Measurements from ENCODE around the gene FANCE. TPM values are rescaled to one million over a fixed set of nuclear protein-coding genes. Genes with fewer than 3 reads are reported as not detected.

FANCE gene
- total RNA-seq, 6 donors from 2014 or later, result 6.1 to 13.3 (median 9.3) TPM

GRCh38 chr6:35474131-35474941, 22.2 kb downstream of the FANCE start:
- H3K36me3 ChIP-seq, result peaks cover 3 to 80% (median 42%) of the 10 kb centered on the region in 4 donors
- no peaks in the 10 kb centered on the region for H3K27me3 ChIP-seq
- H3K4me1 ChIP-seq, result peaks cover 12 to 28% (median 14%) of the 10 kb centered on the region in 4 donors
- H3K27ac ChIP-seq, result no peak overlapping the region
- H3K4me3 ChIP-seq, result no peak overlapping the region
- WGBS, 2 donors, result 93% methylated on average over 9 of the region's 14 CpGs; no CpG with 5 or more reads in 1 of the 2 donors
- ATAC-seq (ENCODE audit: low FRiP score in 2 of 2), result no peak
- H3K9me3 ChIP-seq, result no peaks in the 10 kb centered on the region
- no peak for DNase-seq
- TF ChIP-seq POLR2AphosphoS5 (IDR thresholded peaks at IDR 0.05) (no peak), EP300 (IDR thresholded peaks at IDR 0.05) (no peak), POLR2A (IDR thresholded peaks at IDR 0.05) (no peak)
- TF ChIP-seq, protein P1, sequence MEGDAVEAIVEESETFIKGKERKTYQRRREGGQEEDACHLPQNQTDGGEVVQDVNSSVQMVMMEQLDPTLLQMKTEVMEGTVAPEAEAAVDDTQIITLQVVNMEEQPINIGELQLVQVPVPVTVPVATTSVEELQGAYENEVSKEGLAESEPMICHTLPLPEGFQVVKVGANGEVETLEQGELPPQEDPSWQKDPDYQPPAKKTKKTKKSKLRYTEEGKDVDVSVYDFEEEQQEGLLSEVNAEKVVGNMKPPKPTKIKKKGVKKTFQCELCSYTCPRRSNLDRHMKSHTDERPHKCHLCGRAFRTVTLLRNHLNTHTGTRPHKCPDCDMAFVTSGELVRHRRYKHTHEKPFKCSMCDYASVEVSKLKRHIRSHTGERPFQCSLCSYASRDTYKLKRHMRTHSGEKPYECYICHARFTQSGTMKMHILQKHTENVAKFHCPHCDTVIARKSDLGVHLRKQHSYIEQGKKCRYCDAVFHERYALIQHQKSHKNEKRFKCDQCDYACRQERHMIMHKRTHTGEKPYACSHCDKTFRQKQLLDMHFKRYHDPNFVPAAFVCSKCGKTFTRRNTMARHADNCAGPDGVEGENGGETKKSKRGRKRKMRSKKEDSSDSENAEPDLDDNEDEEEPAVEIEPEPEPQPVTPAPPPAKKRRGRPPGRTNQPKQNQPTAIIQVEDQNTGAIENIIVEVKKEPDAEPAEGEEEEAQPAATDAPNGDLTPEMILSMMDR (IDR thresholded peaks at IDR 0.05), result no peak

DNA sequence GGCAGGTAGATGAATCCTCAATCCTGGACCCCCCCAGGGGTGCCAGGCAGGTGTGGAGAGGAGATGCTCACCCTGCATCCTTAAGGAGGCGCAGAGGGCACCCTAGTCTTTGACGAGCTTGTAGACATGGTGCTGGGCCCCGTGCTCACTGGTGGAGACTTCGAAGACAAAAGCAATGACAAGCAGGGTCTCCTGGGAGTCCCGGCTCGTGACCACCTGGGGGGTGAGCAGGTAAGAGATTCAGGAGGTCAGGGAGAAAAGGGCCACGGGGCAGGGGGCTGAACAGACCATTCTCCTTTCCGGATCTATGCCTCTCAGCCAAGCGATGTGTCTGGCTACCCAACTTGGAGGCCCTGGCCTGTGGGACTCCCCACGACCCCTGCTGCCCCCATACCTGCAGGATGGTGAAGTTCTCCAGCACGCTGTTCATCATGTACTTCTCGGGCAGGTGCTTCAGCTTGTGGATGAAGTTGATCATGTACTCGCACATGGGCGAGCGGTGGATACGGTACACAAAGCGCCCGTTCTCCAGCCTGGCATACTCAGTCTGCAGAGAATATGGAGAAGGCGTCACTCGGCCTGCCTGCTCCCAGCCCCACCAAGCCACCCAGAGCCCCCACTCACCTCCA, 22.9 kb downstream of the FANCE start:
- DNase-seq, result no peak
- no peak overlapping the region for H3K4me3 ChIP-seq
- peaks cover 3 to 84% (median 42%) of the 10 kb centered on the region in 4 donors for H3K36me3 ChIP-seq
- peak in 1 of 2 donors; percentile 11 for ATAC-seq (ENCODE audit: low FRiP score in 2 of 2)
- H3K27ac ChIP-seq, result no peak overlapping the region
- TF ChIP-seq, protein P1 (IDR thresholded peaks at IDR 0.05), result no peak
- TF ChIP-seq POLR2AphosphoS5 (IDR thresholded peaks at IDR 0.05) (no peak), POLR2A (IDR thresholded peaks at IDR 0.05) (no peak), EP300 (IDR thresholded peaks at IDR 0.05) (no peak)
- H3K4me1 ChIP-seq, result peaks cover 5 to 21% (median 10%) of the 10 kb centered on the region in 4 donors
- 93% methylated on average over 4 to 20 of the region's 20 CpGs for WGBS, 2 donors
- no peaks in the 10 kb centered on the region for H3K9me3 ChIP-seq
- H3K27me3 ChIP-seq, result no peaks in the 10 kb centered on the region

DNA sequence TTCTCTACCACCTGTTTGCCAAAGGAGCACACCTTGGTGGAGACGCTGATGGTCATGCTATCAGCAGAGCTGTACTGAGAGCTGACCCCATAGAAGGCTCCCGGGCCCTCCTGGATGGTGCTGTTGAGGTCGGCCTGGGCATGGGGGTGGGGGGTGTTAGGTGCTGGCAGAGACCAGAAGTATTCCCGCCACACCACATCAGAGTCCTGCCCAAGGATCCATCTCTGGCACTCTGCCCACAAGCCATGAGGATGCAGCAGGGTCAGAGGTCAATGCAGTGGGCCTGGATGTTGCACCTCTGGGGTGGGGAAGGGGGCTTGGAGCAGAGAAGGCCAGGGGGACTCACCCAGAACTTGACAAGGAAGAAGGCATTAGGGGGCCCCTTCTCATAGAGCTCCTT, 23.4 kb downstream of the FANCE start:
- H3K27ac ChIP-seq, result no peak overlapping the region
- ATAC-seq (ENCODE audit: low FRiP score in 2 of 2), result no peak
- no peak for DNase-seq
- H3K9me3 ChIP-seq, result no peaks in the 10 kb centered on the region
- H3K4me1 ChIP-seq, result peaks cover under 1 to 16% (median 6%) of the 10 kb centered on the region in 4 donors
- H3K4me3 ChIP-seq, result no peak overlapping the region
- no peaks in the 10 kb centered on the region for H3K27me3 ChIP-seq
- TF ChIP-seq POLR2AphosphoS5 (IDR thresholded peaks at IDR 0.05) (no peak), EP300 (IDR thresholded peaks at IDR 0.05) (no peak), POLR2A (IDR thresholded peaks at IDR 0.05) (no peak)
- TF ChIP-seq, protein P1 (IDR thresholded peaks at IDR 0.05), result no peak
- WGBS, 2 donors, result 83% methylated on average over 3 of the region's 4 CpGs; no CpG with 5 or more reads in 1 of the 2 donors
- H3K36me3 ChIP-seq, result peaks cover 3 to 83% (median 37%) of the 10 kb centered on the region in 4 donors

- peaks cover 0 to 11% (median 4%) of the 10 kb centered on the region in 4 donors for H3K4me1 ChIP-seq
- peaks cover 3 to 79% (median 32%) of the 10 kb centered on the region in 4 donors for H3K36me3 ChIP-seq
- H3K4me3 ChIP-seq, result no peak overlapping the region
- no peak overlapping the region for H3K27ac ChIP-seq
- ATAC-seq (ENCODE audit: low FRiP score in 2 of 2), result no peak
- H3K9me3 ChIP-seq, result no peaks in the 10 kb centered on the region
- no peaks in the 10 kb centered on the region for H3K27me3 ChIP-seq
- WGBS, 2 donors, result 77 to 89% methylated on average over 8 to 14 of the region's 14 CpGs
- no peak for TF ChIP-seq EP300 (IDR thresholded peaks at IDR 0.05)
- TF ChIP-seq, protein P1 (IDR thresholded peaks at IDR 0.05), result no peak
- TF ChIP-seq POLR2AphosphoS5 (IDR thresholded peaks at IDR 0.05), result no peak
- TF ChIP-seq POLR2A (IDR thresholded peaks at IDR 0.05), result no peak
- DNase-seq, result no peak
These were observed 23.9 kb downstream of the FANCE start for GRCh38 chr6:35476004-35476403.
